ENCODE results near the gene CROT.

DNA sequence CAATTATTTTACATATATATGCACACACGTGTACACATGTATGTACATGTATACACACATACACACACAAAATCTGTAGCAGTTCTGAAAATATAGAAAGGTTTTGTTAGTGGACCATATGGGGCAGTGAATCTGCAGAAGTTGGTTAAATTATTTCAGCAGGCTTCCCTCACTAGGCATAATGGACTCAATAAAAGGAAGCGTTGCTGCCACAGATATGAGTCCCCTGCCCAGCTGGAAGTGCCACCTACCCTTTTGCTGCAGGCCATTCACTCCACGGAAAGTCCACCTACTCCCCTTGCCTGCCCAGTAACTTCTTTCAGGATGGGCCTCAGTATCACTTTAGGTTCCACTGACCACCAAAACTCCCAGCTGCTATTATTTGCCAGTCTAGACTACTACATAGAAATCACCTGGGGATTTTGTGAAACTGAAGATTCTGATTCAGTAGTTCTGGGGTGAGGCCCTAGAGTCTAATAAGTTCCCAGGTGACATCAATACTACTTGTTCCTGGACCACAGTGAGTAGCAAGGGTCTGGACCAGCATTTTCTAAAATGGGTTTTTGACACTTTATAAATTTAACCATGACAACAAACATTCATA is 29.3 kb upstream of the CROT start:
- TF ChIP-seq, protein P1, sequence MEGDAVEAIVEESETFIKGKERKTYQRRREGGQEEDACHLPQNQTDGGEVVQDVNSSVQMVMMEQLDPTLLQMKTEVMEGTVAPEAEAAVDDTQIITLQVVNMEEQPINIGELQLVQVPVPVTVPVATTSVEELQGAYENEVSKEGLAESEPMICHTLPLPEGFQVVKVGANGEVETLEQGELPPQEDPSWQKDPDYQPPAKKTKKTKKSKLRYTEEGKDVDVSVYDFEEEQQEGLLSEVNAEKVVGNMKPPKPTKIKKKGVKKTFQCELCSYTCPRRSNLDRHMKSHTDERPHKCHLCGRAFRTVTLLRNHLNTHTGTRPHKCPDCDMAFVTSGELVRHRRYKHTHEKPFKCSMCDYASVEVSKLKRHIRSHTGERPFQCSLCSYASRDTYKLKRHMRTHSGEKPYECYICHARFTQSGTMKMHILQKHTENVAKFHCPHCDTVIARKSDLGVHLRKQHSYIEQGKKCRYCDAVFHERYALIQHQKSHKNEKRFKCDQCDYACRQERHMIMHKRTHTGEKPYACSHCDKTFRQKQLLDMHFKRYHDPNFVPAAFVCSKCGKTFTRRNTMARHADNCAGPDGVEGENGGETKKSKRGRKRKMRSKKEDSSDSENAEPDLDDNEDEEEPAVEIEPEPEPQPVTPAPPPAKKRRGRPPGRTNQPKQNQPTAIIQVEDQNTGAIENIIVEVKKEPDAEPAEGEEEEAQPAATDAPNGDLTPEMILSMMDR (IDR thresholded peaks at IDR 0.05): no peak
- TF ChIP-seq SMAD3 (CRISPR knock-in tag; IDR thresholded peaks at IDR 0.05; ENCODE audit: borderline replicate concordance) (no peak), ZNF138 (CRISPR knock-in tag; conservative IDR thresholded peaks at IDR 0.05) (no peak), SMAD4 (CRISPR knock-in tag; IDR thresholded peaks at IDR 0.05) (no peak), ZNF671 (CRISPR knock-in tag; IDR thresholded peaks at IDR 0.05) (no peak), FOXK1 (CRISPR knock-in tag; IDR thresholded peaks at IDR 0.05) (no peak)
- TF ChIP-seq, protein P2, sequence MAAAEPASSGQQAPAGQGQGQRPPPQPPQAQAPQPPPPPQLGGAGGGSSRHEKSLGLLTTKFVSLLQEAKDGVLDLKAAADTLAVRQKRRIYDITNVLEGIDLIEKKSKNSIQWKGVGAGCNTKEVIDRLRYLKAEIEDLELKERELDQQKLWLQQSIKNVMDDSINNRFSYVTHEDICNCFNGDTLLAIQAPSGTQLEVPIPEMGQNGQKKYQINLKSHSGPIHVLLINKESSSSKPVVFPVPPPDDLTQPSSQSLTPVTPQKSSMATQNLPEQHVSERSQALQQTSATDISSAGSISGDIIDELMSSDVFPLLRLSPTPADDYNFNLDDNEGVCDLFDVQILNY (CRISPR knock-in tag; IDR thresholded peaks at IDR 0.05): no peak

Data from WTC11 (cell line).